ENCODE measurements around the gene DNAAF2.

DNAAF2 gene

GRCh38 chr14:49584058-49584457 lies 51.0 kb downstream of the DNAAF2 start:
- DNase-seq (ENCODE audit: low read depth): no peak

DNA sequence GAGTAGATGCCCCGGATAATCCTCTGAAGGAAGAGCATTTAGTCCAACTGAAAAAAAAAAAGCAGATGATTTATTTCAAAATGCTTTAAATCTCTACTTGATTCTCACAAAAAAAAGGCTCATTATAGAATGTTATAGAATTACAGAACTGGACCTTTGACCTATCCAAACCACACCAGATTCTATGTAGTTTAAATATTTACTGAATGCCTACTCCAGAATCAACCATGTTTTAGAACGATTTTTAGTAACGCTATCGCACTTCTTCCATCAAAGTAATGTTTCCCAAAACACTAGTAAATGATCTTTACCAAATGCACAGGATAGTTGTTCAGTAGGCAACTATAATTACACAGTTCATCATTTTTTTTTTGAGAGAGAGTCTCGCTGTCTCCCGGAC lies 51.4 kb downstream of the DNAAF2 start:
- no peak for DNase-seq (ENCODE audit: low read depth)

- no peak for DNase-seq (ENCODE audit: low read depth)
Observed at GRCh38 chr14:49582113-49582977, 52.7 kb downstream of the DNAAF2 start.

DNA sequence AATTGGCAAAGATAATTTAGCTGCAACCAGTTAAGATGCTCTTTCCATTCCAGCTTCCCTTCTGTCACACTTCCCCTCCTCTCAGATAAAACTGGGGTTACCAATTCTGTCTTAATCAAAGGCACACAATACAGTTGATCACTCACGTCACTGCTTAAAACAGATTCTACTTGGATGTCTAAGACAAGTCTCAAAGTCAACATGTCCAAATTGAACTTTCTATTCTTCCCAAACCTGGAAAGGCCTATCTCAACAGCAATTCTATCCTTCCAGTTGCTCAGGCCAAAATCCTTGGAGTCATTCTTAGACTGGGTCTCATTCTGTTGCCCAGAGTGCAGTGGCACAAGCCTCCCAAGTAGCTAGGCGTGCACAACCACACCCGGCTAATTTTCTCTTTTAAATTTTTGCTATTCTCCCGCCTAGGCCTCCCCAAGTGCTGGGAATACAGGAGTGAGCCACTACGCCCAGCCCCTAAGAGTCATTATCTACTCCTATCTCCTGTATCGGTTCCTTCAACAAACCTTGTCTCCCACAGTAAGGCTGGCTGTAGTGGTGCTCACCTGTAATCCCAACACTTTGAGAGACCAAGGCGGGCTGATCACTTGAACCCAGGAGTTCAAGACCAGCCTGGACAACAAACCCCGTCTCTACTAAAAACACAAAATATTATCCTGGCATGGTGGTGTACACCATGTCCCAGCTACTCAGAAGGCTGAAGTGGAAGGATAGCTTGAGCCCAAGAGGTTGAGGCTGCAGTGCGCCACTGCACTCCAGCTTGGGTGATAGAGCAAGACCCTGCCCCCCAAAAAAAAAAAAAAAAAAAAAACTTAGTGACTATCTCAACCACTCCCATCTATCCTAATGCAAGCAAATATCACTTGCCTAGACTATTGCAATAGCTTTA lies 53.6 kb downstream of the DNAAF2 start:
- no peak for DNase-seq (ENCODE audit: low read depth)

DNA sequence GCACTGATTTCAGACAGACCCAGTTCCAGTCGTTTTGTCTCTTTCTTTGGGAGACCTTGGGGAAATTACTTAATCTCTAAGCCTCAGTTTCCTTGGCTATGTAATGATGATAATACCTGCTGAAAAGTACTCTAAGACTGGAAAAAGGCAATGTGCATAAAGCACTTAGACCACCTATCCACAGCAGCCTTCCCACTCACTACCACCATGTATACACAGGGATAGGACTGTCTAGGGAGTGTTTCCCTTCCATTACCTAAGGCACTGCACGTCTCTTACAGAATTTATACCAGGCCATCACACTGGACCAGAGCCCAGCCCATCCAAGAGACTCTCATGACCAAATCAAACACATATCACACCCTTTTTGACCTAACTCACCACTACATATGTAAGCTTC lies 55.2 kb downstream of the DNAAF2 start:
- DNase-seq (ENCODE audit: low read depth): no peak

GRCh38 chr14:49578141-49578540 lies 56.9 kb downstream of the DNAAF2 start:
- DNase-seq (ENCODE audit: low read depth): no peak

Data from stromal cell of bone marrow (primary cell).